ENCODE measurements around the gene TRIM23.
"Not testable (repeated sequence)": the region's sequence is repeated elsewhere in the genome, so short reads cannot be mapped to it uniquely, and the experiment has no call there.

The TRIM23 gene

DNA sequence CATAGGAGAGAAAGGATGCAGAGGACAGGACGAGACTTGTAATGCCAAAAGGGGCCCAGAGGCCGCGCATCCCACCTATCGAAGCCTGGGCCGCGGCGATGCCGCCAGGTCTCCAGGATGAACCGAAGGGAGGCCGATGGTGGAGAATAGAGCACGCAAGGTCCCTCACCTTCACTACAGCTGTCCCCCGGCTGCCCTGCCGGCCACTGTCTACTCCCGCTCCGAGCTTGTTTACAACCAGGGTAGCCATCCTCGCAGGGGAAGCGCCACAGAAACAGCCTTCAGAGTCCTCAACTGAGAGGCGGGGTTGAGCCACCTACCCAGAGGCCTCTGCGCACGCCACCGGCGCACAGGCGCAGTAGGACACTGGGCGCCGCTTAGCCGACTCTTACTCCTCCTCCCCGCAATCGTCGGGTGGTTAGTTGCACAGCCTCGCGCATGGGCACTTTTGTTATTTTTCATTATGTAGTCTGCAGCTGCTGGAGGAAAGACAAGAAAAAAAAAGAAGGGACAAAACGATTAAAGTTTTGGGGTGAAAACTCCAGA is at the start of gene TRIM23:
Gene TRIM23, minus strand, starts transcription at position 309 of the 546 bp plus-strand sequence. Its CDS starts 59 bp downstream, at position 250.
- DNase-seq, result peak; percentile 90

DNA sequence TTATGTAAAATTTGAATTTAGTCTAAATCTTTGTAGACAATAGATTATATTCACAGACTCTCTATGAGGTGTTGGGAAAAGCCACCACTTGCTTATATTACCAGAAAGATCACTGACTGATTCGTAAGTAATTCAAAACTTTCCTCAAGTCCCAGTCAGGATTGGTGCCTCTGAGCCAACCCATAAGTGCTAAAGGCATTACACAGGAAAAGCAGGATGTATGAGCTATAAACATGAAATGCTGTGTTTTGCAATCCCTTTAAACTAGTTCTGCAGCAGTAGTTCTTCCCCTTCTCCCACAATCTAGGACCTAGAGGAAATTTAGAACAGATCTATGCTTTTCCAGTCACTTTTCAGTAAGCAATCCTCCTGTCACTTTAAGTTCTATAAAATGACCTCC is 48.7 kb upstream of the TRIM23 start:
- DNase-seq, result no peak

DNA sequence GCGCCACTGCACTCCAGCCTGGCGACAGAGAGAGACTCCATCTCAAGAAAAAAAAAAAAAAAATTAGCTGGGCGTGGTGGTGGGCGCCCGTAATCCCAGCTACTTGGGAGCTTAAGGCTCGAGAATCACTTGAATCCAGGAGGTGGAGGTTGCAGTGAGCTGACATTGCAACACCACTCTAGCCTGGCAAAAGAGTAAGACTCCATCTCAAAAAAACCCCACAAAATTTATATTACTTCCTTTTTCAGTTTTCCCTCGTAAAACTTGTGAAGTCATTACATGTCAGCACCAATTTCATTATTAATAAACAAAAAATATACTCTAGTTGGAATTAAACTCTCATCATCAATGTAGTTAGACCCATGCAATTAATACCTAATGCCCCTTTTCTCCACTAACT is 44.6 kb upstream of the TRIM23 start:
- DNase-seq, result no peak

DNA sequence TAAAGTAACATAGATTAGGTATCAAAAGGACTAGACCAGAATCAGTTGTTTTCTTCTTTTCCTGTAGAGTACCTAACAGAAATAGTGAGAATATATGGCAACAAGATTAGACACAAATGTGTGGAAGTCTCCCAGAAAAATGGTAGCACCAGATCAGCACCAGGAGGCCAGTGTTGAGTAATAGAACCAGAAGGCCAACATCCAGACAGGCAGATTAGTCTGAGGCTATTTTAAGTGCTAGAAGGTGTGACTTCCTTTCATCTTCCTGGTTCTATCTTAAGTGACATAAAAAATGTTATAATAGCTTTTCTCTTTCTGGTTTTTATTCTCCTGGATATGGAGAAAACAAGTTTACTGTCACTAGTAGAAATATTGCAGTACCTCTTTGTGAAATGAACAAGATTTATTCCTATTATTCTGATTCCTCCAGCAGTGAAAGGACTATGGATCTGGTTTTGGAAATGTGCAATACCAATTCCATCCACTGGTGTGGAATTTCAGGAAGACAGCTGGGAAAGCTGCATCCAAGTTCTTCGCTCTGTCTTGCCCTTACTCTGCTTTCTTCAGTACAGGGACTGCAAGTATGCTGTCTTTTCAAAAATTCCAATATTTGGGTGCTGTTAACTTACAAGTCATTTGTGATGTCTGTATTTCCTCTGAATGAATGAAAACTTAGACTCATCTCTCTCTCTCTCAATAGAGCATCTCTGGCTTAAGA is 39.8 kb upstream of the TRIM23 start:
- no peak for DNase-seq

DNA sequence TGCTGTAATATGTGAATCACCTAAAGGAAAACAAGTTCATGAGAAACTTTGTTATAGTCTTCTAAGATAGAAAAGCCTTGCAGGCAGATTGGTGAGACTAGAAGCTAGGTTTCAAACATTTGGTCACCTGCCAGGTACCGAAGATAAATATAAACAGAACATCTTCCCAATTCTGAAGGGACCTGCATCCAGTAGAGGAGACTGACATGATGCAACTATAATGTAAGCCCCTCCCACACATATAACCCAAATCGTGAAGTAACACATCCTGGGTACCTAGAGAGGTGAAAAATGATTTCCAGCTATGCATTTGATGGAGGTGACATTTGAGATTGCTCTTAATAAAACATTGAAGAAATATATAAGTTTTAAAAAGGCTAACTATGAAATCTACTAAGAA is 30.6 kb upstream of the TRIM23 start:
- DNase-seq, result no peak

DNA sequence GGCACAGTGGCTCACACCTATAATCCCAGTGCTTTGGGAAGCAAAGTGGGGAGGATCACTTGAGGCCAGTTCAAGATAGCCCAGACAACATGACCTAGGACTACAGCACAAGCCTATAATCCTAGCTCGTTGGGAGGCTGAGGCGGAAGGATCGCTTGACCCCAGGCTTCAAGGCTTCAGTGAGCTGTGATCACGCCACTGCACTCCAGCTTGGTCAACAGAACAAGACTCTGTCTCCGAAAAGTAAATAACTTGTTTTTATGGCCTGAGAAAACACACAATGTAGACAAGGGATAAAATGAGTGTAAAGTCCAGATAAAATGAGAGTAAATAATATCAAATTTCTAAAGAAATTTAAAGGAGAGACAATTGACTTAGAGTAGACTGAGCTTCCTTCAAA is 27.0 kb upstream of the TRIM23 start:
- DNase-seq, result no peak

DNA sequence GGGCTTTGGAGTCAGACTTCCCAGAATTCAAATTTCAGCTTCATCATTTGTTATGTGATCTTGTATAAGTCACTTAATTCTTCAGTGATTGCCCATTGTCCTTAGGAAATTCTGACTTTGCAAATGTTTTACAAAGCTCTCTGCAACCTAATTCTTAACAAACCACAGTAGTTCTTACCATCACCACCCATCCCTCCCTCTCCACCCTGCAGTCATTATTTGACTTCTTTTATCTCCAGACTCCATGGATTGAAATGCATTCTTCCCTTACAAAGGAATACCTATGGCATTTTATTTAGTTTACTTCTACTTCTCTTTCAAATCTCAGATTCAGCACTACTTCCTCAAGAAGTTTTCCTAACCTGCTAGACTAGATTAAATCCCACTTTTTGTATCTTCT is 23.8 kb upstream of the TRIM23 start:
- DNase-seq, result no peak

DNA sequence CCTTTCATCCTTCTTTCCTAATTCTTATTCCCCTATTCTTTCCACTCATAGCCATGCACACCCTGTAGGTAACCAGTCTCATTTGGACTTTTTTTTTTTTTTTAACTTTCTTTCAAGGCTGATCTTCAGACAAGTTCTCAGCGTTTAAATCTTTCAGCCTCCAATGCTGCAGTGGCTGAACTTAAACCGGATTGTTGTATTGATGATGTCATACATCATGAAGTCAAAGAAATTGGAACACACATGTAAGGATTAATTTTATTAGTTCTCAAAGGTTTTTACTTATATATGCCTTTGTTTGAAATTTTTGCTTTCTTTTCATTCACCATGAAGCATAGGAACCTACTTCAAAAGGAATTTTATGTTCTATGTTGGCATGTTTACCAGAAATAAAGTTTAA is 22.8 kb upstream of the TRIM23 start:
- DNase-seq, result no peak

DNA sequence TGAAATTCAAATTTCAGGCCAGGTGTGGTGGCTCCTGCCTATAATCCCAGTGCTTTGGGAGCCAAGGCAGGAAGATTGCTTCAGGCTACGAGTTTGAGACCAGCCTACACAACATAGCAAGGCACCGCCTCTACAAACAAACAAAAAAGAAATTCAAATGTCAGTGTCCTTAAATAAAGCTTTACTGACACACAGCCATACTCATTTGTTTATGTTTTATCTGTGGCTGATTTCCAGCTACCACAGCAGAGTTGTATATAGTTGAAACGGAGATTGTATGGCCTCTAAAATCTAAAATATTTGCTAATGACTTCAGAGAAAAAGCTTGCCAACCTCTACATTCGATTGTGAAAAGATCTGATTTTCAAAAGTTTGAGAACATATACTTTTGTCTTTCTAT is 16.1 kb upstream of the TRIM23 start:
- no peak for DNase-seq

DNA sequence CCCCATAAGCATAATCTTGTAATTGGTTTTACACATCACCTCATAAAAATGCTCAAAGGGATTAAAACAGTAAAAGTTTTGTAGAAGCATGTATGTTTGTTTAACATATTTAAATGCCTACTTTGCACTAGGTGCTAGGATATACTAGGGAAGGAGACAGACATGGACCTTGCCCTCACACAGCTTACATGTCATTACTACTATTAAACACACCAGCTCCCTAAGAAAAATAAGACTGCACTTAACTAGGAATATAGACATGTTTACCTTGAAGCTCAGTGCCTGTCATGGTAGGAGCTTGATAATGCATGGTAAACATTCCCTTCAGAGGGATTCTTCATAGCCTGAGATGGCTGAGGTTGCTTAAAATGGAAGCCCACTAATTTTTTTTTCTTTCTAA is 6.8 kb upstream of the TRIM23 start:
- DNase-seq, result no peak

DNA sequence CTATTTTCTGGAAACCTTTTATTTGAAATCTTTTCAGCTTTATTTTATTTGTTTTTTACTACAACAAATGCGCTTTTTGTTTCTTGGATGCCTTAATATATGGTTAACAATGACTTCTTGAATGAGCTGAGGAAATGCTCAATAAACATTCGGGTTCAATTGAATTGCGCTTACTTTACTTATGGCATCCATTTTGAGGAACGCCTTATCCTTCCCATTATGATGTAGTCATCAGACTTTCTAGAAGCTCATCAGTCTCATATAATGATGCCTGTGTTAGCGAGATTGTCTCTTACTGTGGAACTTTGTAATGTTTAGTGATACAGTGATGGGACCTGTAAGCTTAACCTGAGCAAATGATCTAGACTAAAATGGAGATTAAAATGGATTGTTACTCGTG is 1.6 kb upstream of the TRIM23 start:
- DNase-seq, result peak; percentile 4

DNA sequence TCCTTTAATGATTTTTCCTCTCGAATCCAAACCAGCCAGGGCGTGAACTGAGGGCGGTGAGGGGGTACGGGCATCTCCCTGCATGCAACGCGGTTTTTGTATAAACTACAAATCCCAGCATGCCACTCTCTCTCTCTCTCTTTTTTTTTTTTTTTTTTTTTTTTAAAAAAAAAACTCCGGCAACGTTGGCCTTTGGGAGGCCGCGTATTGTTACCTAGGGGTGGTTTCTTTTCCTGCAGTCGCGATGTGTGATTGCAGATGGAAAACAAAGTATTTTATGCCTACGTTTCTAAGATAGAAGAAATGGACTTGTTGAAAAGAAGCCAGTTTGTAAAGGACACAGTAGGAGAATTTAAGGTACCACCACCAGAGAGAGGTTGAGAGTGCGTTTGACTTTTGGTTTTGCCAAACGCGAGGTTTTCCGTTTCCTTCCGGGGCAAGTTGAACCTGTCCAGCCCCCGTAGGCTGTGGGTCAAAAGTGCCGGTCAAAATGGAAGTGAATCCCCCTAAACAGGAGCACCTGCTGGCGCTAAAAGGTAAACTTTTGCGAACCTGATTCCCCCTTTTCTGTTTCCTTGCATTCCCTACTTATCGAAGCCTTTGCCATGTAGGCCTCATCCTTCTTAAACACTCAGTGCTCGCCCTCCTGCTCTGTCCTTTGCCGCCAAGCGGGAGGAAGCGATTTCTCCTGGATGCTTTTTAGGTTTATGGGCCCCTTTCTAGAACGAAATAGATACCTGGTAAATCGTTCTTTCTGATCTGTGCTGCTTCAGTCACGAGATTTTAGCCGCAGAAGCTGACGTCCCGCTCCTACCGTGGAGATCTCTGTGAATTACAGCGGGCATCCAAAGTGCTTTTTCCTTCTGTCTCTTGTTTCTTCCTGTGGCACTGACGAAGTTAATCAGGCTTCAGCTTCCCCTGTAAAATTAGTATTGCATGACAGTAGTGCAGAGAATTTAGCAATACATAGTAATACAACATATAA is 730 bp upstream of the TRIM23 start, which contains the start of the genes SHLD3 and TRAPPC13:
Gene SHLD3, plus strand, starts transcription at position 457 of the 985 bp plus-strand sequence. CDS start 4,561 bp downstream, outside the sequence.
Gene TRAPPC13, plus strand, starts transcription at position 457 of the 985 bp plus-strand sequence. Its CDS starts 34 bp downstream, at position 491.
- peak; percentile 90 for DNase-seq

DNA sequence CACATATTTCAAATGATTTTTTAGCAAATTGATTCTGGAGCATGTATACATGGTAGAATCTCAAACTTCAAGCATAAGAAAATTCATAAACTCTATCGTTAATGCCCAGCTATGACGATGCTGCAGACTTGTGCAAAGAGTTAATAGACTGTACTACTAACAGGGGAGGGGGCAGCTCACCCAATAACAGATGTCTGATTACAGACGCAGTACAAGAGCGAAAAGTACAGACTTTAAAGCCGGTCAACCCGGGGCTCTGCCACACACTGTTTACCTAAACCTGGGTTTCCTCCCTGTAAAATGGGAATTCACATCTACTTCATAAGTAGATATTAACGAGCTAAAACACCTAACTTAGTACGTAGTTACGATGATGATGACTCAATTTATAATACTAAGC is 651 bp downstream of the TRIM23 start:
- no peak for DNase-seq

DNA sequence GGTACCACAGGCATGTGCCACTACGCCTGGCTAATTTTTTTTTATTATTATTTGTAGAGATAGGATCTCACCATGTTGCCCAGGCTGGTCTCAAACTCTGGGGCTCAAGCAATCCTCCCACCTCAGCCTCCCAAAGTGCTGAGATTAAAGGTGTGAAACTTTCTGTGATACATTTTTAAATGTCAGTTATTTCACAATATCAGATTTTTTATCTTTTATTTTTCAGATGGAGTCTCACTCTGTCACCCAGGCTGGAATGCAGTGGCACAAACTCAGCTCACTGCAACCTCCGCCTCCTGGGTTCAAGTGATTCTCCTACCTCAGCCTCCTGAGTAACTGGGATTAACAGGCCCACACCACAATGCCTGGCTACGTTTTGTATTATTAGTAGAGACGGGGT is 2.2 kb downstream of the TRIM23 start:
- DNase-seq, result not testable (repeated sequence)

DNA sequence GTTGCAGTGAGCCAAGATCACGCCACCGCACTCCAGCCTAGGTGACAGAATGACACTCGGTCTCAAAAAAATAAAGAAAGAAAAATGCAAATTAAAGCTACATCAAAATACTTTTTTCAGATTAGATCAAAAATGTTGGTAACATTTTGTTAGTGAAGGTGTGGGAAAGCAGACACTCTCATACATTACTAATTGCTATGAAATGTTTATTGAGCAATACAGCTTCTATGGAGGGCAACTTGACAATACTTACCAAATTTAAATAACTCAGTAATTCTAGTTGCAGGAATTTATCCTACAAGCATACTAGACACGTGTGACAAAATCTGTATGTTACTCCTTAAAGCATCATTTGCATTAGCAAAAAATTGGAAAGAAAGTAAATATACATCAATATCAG is 4.1 kb downstream of the TRIM23 start:
- no peak for DNase-seq

DNA sequence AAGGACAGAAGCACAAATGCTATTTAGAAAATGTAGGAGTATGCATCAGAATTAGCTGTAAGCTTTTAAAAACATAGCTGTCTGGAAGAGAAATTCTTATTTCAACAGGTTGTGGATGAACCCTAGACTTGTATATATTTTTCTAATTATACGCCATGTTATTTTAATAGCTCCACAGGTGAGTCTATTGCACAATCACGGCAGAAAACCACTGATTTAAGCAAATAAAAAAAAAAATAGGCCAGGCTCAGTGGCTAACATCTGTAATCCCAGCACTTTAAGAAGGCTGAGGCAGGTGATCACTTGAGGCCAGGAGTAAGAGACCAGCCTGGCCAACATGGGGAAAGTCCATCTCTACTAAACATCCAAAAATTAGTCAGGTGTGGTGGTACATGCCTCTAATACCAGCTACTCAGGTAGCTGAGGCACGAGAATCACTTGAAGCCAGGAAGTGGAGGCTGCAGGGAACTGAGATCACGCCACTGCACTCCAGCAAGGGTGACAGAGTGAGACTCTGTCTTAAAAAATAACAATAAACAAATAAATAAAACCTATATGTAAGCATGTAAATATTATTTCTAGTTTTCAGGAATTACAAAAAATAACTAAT is 11.7 kb downstream of the TRIM23 start:
- no peak for DNase-seq

DNA sequence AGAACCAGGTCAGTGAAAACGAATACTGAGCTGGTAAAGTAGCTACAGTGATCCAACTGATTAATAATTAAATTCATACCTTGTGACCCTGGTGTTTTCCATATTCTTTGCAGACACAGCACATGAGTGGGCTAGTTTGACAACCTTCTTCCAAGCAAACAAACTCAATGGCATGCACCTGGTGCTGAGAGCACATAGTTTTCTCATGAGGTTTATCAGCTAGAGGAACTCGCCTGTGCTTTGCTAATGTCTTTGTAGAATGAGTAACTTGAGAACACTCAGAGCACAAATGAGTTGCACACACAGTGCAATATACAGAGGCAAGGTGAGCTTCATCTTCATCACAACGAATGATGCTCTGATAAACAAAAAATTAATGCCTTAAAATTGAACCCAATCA is 12.6 kb downstream of the TRIM23 start:
- DNase-seq, result peak; percentile 23

DNA sequence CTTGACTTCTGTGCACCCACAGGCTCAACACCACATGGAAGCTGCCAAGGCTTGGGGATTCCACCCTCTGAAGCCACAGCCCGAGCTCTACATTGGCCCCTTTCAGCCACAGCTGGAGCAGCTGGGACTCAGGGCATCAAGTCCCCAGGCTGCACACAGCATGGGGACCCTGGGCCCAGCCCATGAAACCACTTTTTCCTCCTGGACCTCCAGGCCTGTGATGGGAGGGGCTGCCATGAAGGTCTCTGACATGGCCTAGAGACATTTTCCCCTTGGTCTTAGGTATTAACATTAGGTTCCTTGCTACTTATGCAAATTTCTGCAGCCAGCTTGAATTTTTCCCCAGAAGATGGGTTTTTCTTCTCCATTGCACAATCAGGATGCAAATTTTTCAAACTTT is 22.4 kb downstream of the TRIM23 start:
- DNase-seq, result not testable (repeated sequence)

DNA sequence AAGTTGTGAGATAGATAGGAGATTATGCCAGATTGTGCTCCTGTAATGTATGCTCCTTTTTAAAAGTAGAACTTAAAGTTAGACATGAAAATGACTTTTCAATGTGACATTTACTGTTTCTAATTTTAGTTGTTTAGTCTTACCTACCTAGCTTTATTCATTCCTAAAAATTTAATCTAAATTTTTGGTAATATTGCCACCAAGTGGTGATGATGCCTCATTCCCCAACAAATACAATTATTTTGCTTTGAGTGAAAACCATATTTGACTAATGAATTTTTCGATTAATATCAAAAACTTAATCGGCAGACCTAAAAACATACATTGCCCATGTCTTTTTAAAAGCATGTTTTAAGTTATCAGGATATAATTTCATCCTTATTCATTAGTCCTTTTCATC is 35.4 kb downstream of the TRIM23 start:
- no peak for DNase-seq

DNA sequence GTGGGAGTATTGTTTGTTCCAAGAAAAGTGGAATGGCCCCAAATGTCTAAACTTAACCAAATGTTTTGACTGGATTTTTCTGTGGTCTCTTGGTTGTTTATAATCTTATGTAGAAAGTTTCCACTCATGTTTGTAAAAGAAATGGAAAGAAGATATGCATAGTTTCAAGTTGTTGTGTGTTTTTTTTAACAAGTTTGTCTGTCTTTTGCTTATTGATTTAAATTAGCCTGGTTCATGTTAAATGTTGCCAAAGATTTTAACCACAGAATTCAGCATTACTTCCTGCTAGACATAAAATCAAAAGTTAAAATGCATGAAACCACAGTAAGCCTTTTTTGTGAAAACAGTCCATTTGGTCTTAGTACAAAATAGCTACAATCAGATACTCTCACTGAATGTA is 47.0 kb downstream of the TRIM23 start:
- DNase-seq, result no peak

DNA sequence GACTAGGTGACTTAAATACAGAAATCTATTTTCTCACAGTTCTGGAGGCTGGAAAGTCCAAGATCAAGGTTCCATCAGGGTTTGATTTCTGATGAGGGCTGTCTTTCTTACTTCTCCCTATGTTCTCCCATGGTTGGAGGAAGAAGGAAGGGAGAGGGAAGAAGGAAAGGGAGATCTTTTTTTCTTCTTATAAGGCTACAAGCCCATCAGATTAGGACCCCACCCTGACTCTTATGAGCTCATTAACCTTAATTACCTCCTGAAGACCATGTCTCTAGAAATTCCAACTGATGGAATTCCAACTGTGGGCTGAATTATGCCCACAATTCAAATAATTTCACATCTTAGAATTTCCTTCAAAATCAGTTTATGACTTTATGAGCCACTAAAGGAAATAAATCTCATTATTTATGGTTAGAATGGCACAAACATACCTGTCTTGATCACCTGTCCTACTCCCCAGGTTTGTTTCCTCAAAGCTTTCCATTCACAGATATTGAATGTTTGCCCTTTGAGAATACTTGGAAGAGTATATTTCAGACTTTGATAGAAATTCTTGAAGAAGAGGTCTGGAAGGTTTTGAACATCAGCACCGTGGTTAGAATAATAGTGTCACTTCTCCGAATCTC is 53.4 kb downstream of the TRIM23 start:
- no peak for DNase-seq

DNA sequence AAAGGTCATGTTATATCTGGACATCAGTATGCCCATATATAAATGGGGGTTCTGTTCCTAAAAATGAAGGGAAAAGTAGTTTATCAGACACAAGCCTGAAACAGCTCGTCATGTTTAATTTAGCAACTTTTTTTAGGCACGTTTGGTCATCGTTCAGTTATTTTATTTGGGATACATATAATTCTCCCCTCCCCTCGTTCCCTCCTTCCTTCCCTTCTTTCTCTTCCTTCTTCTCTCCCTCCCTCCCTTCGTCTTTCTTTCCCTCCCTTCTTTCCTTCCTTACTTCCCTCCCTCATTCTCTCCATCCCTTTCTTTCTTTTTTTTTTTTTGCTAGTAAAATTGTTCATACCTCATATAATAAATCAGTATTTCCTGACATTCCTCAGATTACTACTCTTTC is 57.6 kb downstream of the TRIM23 start:
- DNase-seq, result no peak

DNA sequence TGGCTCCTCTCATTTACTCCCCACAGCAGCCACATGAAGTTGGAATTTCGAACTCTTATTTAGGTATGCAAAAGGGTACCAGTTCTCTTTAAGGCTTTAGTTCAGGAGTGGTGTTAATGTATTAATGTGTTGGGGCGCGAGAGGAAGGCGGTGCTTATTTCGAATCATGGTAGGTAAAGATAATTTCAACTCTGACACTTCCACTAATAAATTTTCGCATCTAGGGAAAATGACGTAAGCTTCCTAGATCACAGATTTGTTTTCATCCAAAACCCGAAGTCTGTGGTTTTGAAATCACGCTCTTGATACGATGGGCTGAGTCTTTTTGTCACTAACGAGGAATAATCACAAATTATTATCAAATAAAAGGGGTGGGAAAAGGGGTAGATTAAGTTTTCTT is 60.4 kb downstream of the TRIM23 start:
- no peak for DNase-seq

Measured in SHP77 treated with DMSO at 0.1 percent for 48 hours (cell line).